Naive thymus-derived CD8-positive, alpha-beta T cell (primary cell): ENCODE measurements around the gene ATP2C1. TPM values are rescaled to one million over a fixed set of nuclear protein-coding genes. Genes with fewer than 3 reads are reported as not detected.
"Not testable (repeated sequence)": the region's sequence is repeated elsewhere in the genome, so short reads cannot be mapped to it uniquely, and the experiment has no call there.

ENCODE experiments used
- ATAC-seq, 2 donors: fragments of 150-1000 bp; cut with Tn5 transposase in 1 of 2; sonication (Bioruptor Pico), chemical (Tn5 transposase) in 1 of 2; 1 replicate in 1 of 2; 2 replicates in 1 of 2; pipeline ENCODE4 v1.10.0; 2021; ENCODE audit warnings: mild to moderate bottlenecking in 2 of 2, moderate library complexity in 2 of 2
- POLR2A ChIA-PET: fragments of 350-600 bp; sonication (Branson Sonifier 250); formaldehyde crosslinking; loops from one replicate; lab custom pipeline; 2021; ENCODE audit warnings: antibody characterized with exemption; lab: Charles Lee
- DNase-seq, 10 donors: peaks; one replicate each; pipeline versions ENCODE4 v3.0.0 to v3.0.0-alpha.2; 2020 to 2022
- H3K27ac Mint-ChIP-seq, 10 donors: one replicate each; pipeline ENCODE4 v1.8.0; 2020 to 2022; ENCODE audit warnings: mild to moderate bottlenecking in 10 of 10, mixed read lengths in 10 of 10, moderate library complexity in 4 of 10, inconsistent platforms in 1 of 10
- H3K27me3 Mint-ChIP-seq, 5 donors: one replicate each; pipeline ENCODE4 v1.8.0; 2021 to 2022; ENCODE audit warnings: mixed read lengths in 5 of 5
- H3K36me3 Mint-ChIP-seq, 3 donors: one replicate each; pipeline ENCODE4 v1.8.0; 2020 to 2022; ENCODE audit warnings: mixed read lengths in 3 of 3, mild to moderate bottlenecking in 2 of 3, inconsistent platforms in 1 of 3
- H3K4me1 Mint-ChIP-seq, 4 donors: one replicate each; pipeline ENCODE4 v1.8.0; 2021 to 2022; ENCODE audit warnings: mixed read lengths in 4 of 4
- H3K4me3 Mint-ChIP-seq, 10 donors: one replicate each; pipeline ENCODE4 v1.8.0; 2020 to 2022; ENCODE audit warnings: mild to moderate bottlenecking in 10 of 10, mixed read lengths in 10 of 10, moderate library complexity in 6 of 10, inconsistent platforms in 1 of 10
- H3K9me3 Mint-ChIP-seq, 9 donors: one replicate each; pipeline ENCODE4 v1.8.0; 2020 to 2022; ENCODE audit warnings: mixed read lengths in 9 of 9, mild to moderate bottlenecking in 3 of 9, inconsistent platforms in 1 of 9, moderate library complexity in 1 of 9
- polyA plus RNA-seq, 3 donors: library from polyadenylated mRNA; unstranded; fragments of 300-500 nt; fragmentation: Illumina TruSeq; gene quantifications; one replicate each; pipeline ENCODE4 v1.2.3, GENCODE V29; 2021
- total RNA-seq, 8 experiments: library from RNA in 2 of 8; stranded (reverse) in 2 of 8; gene quantifications; one replicate each; pipeline ENCODE4 v1.2.3 and lab custom pipeline; 2021 to 2026

The ATP2C1 gene
- total and polyA plus RNA-seq, 5 experiments from 2014 or later = 5.3 to 48.0 (median 9.0) TPM

DNA sequence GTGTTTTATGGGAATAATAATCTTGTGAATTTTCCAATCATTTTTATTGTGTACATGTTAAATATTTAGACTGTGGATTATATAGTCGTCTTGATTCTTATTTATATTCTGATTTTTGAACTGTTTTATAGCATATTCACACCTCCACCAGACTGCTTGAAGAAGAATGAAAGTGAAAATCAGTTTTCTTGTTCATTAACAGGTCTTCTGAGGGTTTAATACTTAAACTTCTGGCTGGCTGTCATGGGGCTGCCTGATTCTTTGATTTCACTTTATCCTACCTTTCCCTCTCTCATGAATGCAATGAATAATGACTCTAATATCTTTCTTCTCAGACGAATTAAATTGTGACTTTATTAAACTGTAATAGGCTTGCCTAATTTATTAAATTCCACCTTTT lies 56.2 kb downstream of the ATP2C1 start:
- H3K4me3 Mint-ChIP-seq = peak overlapping the region in 1 of 10 donors; percentile 19
- no peak for DNase-seq
- H3K27me3 Mint-ChIP-seq = no peaks in the 10 kb centered on the region
- H3K4me1 Mint-ChIP-seq = peaks cover 0 to 4% (median 0%) of the 10 kb centered on the region in 4 donors
- no peak for ATAC-seq
- no peak overlapping the region for H3K27ac Mint-ChIP-seq
- no peaks in the 10 kb centered on the region for H3K9me3 Mint-ChIP-seq
- POLR2A ChIA-PET = no interaction called here
- H3K36me3 Mint-ChIP-seq = peaks cover 18 to 81% (median 36%) of the 10 kb centered on the region in 3 donors

DNA sequence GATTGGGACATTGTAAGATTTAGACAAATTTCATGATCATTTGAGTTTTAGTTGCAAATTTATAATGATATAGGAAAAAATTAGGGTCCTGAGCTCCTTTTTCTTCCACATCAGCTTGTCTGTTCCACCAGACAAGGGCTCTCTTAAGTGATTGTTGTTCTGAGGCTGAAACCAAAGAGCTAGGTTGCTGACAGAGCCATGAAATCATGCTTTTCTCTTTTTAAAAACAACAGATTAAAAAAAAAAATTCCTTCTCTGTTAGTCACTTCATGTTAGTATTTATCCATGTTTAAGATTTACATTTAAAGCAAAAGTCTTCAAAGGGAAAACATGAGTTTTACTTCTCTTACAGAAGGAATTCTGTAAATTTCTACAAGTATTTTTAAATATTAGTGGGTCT lies 56.8 kb downstream of the ATP2C1 start:
- DNase-seq (no peak), ATAC-seq (no peak)
- Mint-ChIP-seq H3K36me3 (peaks cover 15 to 83% (median 33%) of the 10 kb centered on the region in 3 donors), H3K4me1 (peaks cover 0 to 4% (median 0%) of the 10 kb centered on the region in 4 donors), H3K27ac (no peak overlapping the region), H3K27me3 (no peaks in the 10 kb centered on the region), H3K9me3 (no peaks in the 10 kb centered on the region), H3K4me3 (no peak overlapping the region)
- POLR2A ChIA-PET = no interaction called here

DNA sequence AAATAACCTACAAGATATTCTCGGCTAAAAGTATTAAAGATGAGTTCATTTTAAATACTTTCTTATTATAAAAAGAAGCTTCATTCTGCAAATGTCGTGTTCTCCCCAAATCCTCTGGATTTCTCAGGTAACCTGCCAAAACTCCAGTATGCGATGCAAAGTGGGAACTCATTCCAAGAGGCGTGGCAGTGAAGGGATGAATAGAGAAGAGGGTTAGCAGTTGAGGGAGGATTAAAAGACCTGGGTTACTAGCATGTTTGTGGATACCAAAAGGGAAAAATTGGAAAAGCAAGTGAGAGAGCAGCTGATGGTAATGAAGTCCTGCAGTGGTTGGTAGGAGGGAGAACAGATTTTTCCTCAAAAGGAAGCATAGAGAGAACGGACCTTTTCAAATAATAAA lies 61.6 kb downstream of the ATP2C1 start:
- Mint-ChIP-seq H3K4me3 (no peak overlapping the region), H3K4me1 (no peaks in the 10 kb centered on the region), H3K9me3 (no peaks in the 10 kb centered on the region), H3K36me3 (peaks cover 14 to 86% (median 28%) of the 10 kb centered on the region in 3 donors), H3K27ac (peak overlapping the region in 1 of 10 donors; percentile 44), H3K27me3 (no peaks in the 10 kb centered on the region)
- POLR2A ChIA-PET = no interaction called here
- ATAC-seq (no peak), DNase-seq (no peak)

DNA sequence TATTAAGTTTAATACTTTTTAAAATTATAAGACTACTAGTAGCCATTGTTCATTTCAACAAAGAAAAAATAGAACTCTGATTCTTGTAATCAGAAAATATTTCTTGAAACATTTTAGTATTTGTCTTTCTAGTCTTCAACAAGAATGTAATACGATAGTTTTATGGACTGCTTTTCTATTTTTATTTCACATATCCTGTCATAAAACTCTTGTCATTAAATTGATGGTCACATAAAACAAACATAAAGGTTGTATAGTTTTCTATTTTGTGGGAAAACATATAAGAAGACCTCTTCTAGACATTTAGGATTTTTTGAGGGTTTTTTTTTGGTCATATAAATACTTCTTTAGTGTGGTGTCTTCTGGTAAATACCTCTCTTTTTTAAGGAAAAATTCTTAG lies 62.4 kb downstream of the ATP2C1 start:
- DNase-seq (no peak), ATAC-seq (no peak)
- H3K4me3 Mint-ChIP-seq = no peak overlapping the region
- H3K9me3 Mint-ChIP-seq = no peaks in the 10 kb centered on the region
- peaks cover 17 to 88% (median 35%) of the 10 kb centered on the region in 3 donors for H3K36me3 Mint-ChIP-seq
- no peaks in the 10 kb centered on the region for H3K27me3 Mint-ChIP-seq
- no peak overlapping the region for H3K27ac Mint-ChIP-seq
- H3K4me1 Mint-ChIP-seq = no peaks in the 10 kb centered on the region
- POLR2A ChIA-PET = no interaction called here

DNA sequence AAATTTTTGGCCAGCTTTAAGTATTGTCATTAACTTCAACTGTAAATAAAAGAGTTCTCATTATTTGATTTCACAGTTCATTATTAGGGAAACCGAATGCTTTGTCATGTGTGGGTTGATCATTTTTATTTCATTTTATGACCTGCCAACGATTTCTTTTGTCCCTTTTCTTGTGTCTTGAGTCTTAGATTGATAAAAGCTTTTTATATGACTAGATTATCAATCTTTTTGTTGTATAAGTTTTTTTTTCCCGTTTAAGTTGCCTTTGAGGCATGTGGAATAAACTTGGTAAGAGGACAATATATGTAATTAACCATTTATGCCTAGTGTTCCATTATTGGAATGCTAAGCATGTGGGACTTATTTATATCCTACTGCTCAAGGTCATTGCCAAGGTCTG lies 62.8 kb downstream of the ATP2C1 start:
- Mint-ChIP-seq H3K27ac (no peak overlapping the region), H3K4me1 (no peaks in the 10 kb centered on the region), H3K9me3 (no peaks in the 10 kb centered on the region), H3K36me3 (peaks cover 17 to 90% (median 35%) of the 10 kb centered on the region in 3 donors), H3K27me3 (no peaks in the 10 kb centered on the region), H3K4me3 (no peak overlapping the region)
- POLR2A ChIA-PET = no interaction called here
- no peak for ATAC-seq
- no peak for DNase-seq

DNA sequence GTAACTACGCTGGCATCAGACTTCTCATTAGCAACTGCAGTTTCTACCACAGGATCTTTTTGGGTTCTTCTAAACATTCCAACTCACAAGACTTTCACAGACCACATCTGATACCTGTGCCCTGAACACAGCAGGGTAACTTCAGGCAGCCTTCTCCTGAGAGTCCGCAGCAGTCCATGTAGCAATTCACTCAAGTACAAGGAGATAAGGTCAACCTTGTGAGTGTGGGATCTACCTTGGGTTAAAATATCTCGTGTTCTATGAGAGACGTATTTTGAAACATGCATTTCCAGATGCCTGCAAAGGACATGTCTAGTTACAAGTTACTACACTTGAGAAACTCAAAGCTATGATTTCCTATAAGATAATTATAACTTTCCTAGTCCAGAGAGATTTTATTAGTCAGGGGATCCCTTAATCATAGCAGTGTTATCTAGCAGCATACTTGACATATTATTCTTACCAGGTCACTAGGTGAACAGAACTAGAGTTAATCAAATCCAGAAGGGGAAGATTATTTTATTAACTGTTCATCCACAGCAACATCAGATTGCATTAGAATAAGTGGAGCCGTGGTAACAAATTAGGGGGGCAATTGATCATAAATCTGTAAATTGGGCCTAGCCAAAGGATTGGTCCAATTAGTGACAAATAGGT lies 66.4 kb downstream of the ATP2C1 start:
- DNase-seq (no peak), ATAC-seq (no peak)
- Mint-ChIP-seq H3K36me3 (peaks cover 20 to 79% (median 35%) of the 10 kb centered on the region in 3 donors), H3K27ac (no peak overlapping the region), H3K9me3 (no peaks in the 10 kb centered on the region), H3K27me3 (no peaks in the 10 kb centered on the region), H3K4me3 (no peak overlapping the region), H3K4me1 (no peaks in the 10 kb centered on the region)
- POLR2A ChIA-PET = no interaction called here

DNA sequence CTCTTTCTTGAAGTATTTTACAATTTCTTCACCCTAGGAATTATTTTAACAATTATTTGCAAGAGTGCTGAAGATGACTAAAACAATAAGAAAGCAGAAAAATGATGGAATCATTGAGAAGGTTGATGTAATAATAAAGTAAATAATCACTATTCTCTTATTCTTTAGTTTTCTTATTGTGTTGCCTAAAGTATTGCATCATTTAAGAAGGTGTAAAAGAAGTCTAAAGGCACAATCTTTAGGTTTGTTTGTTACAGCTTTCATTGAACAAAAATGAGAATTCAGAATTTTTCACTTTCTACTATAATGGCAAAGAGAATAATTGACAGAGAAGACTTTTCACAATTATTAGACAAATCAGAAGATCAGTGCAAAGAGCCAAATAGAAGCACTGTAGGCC lies 67.6 kb downstream of the ATP2C1 start:
- Mint-ChIP-seq H3K4me1 (no peaks in the 10 kb centered on the region), H3K36me3 (peaks cover 21 to 79% (median 39%) of the 10 kb centered on the region in 3 donors), H3K27ac (no peak overlapping the region), H3K9me3 (no peaks in the 10 kb centered on the region), H3K4me3 (no peak overlapping the region), H3K27me3 (no peaks in the 10 kb centered on the region)
- POLR2A ChIA-PET = no interaction called here
- ATAC-seq (no peak), DNase-seq (no peak)

DNA sequence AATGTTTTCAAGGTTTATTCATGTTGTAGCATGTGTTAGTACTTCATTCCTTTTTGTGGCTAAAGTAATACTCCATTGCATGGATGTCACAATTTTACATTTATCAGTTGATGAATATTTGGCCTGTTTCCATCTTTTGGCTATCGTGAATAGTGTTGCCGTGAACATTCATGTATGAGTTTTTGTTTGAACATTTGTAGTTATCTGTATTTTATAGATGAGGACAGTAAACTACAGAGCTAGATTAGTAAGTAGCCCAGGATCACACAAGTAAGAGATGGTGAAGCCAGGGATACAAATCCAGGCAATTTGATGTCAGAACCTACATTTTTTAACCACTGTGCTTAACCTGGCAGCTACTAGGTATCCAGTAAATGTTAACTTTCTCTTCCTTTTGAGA lies 69.6 kb downstream of the ATP2C1 start:
- no peaks in the 10 kb centered on the region for H3K27me3 Mint-ChIP-seq
- H3K4me3 Mint-ChIP-seq = no peak overlapping the region
- no peak for DNase-seq
- H3K36me3 Mint-ChIP-seq = peaks cover 25 to 78% (median 43%) of the 10 kb centered on the region in 3 donors
- no peak overlapping the region for H3K27ac Mint-ChIP-seq
- POLR2A ChIA-PET = no interaction called here
- no peak for ATAC-seq
- H3K4me1 Mint-ChIP-seq = peaks cover 0 to 2% (median 0%) of the 10 kb centered on the region in 4 donors
- H3K9me3 Mint-ChIP-seq = no peaks in the 10 kb centered on the region

DNA sequence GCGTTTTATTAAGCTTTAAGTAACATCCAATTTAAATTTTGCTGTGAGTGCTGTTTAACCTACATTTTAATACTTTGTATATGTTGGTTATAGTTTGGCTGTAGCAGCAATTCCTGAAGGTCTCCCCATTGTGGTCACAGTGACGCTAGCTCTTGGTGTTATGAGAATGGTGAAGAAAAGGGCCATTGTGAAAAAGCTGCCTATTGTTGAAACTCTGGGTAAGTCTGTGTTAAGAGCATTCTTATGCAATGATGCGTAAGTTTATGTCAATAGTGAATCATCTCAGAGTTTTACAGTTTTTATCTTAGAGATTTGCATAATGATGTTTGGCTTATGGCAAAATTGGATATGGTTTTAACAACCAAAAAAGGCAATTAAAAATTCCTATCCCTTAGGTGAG lies 70.0 kb downstream of the ATP2C1 start:
- Mint-ChIP-seq H3K27me3 (no peaks in the 10 kb centered on the region), H3K27ac (peak overlapping the region in 1 of 10 donors; percentile 61), H3K4me3 (no peak overlapping the region), H3K36me3 (peaks cover 26 to 76% (median 47%) of the 10 kb centered on the region in 3 donors), H3K4me1 (peaks cover 0 to 2% (median 0%) of the 10 kb centered on the region in 4 donors), H3K9me3 (no peaks in the 10 kb centered on the region)
- ATAC-seq (no peak), DNase-seq (no peak)
- POLR2A ChIA-PET = no interaction called here

DNA sequence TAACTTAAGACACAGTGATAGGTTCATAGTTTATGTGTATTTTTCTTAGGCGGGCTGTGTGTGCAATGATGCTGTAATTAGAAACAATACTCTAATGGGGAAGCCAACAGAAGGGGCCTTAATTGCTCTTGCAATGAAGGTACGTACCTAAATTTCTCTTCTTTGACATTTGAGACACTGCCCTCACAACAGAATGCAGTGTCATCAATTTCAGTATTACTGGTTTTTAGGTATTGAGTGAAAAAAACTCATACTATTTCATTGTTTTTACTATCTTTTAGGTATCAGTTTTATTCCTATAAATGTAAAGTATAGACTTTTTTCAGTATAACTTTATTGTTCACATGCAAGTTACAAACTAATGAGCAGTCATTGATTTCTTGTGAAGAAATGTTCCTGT lies 73.4 kb downstream of the ATP2C1 start:
- no peak for ATAC-seq
- H3K36me3 Mint-ChIP-seq = peaks cover 29 to 72% (median 52%) of the 10 kb centered on the region in 3 donors
- H3K27ac Mint-ChIP-seq = no peak overlapping the region

DNA sequence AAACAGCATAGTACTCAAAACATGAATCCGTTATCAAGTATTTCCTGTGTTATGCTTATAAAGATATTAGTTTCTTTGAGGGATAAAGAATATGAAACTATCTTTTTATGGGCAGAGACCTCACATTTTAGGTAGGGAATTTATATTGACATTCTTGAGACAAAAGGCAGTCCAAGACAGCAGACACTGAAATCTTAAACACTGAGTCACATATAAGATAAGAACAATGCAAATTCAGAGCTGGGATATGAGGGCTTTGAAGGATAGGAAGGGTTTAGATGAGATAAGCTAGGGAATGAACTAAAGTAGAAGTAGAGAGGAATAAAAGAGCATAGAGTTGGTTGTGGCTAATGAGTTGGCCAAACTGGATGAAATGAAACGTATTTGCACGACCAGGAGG lies 74.3 kb downstream of the ATP2C1 start:
- Mint-ChIP-seq H3K9me3 (peaks cover 0 to 2% (median 0%) of the 10 kb centered on the region in 9 donors), H3K27me3 (no peaks in the 10 kb centered on the region), H3K27ac (peak overlapping the region in 1 of 10 donors; percentile 9), H3K4me3 (no peak overlapping the region), H3K4me1 (peaks cover 0 to 2% (median 0%) of the 10 kb centered on the region in 4 donors), H3K36me3 (peaks cover 29 to 74% (median 56%) of the 10 kb centered on the region in 3 donors)
- ATAC-seq = no peak
- POLR2A ChIA-PET = no interaction called here
- DNase-seq = no peak

More for the DNA sequence above, 73.4 kb downstream of the ATP2C1 start:
- no peak overlapping the region for H3K4me3 Mint-ChIP-seq
- peaks cover 0 to 2% (median 0%) of the 10 kb centered on the region in 9 donors for H3K9me3 Mint-ChIP-seq
- no peak for DNase-seq
- H3K4me1 Mint-ChIP-seq = peaks cover 0 to 2% (median 0%) of the 10 kb centered on the region in 4 donors
- H3K27me3 Mint-ChIP-seq = no peaks in the 10 kb centered on the region
- POLR2A ChIA-PET = no interaction called here

DNA sequence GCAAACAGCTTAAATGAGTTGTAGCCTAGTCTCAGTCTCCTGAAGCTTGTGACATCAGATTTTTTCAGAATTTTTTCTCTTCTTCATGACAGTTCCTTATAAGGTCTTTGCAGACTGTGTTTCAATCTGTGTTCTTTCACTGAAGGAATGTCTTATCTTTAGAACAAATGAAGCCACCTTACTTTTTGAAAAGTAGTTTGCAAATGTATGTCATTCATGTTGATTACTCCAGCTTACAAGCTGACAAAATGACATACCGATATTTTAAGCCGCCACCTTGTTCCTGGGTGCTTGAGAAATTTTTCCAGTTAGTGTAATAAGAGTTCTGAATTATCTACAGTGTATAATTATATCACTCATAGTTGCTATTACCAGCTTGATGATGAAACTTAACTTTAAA lies 75.7 kb downstream of the ATP2C1 start:
- Mint-ChIP-seq H3K27me3 (no peaks in the 10 kb centered on the region), H3K4me3 (no peak overlapping the region), H3K4me1 (peaks cover 0 to 2% (median 0%) of the 10 kb centered on the region in 4 donors), H3K36me3 (peaks cover 25 to 73% (median 55%) of the 10 kb centered on the region in 3 donors), H3K27ac (no peak overlapping the region), H3K9me3 (peaks cover 0 to 2% (median 0%) of the 10 kb centered on the region in 9 donors)
- POLR2A ChIA-PET = no interaction called here
- ATAC-seq = no peak
- no peak for DNase-seq

DNA sequence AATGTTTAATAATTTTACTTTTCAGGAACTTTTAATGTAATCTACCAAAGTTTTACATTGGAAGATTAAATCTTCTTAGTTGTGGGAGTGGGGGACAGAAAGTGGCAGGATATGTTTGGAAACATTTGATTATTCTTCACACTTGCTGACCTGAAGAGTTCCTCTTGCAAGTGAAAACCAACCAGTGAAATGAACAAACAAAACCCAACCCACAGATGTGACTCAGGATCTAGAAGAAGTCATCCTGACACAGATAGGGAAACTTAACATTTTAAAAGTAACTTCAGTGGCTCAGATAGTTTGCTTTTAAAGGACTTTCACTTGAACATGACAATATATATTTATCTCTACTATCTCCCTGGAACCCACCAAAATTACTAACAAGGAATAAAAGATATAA lies 77.3 kb downstream of the ATP2C1 start:
- Mint-ChIP-seq H3K27me3 (no peaks in the 10 kb centered on the region), H3K4me1 (peaks cover 0 to 2% (median 0%) of the 10 kb centered on the region in 4 donors), H3K36me3 (peaks cover 20 to 74% (median 51%) of the 10 kb centered on the region in 3 donors), H3K9me3 (peaks cover 0 to 2% (median 0%) of the 10 kb centered on the region in 9 donors), H3K27ac (no peak overlapping the region), H3K4me3 (no peak overlapping the region)
- DNase-seq = no peak
- no peak for ATAC-seq
- POLR2A ChIA-PET = no interaction called here

DNA sequence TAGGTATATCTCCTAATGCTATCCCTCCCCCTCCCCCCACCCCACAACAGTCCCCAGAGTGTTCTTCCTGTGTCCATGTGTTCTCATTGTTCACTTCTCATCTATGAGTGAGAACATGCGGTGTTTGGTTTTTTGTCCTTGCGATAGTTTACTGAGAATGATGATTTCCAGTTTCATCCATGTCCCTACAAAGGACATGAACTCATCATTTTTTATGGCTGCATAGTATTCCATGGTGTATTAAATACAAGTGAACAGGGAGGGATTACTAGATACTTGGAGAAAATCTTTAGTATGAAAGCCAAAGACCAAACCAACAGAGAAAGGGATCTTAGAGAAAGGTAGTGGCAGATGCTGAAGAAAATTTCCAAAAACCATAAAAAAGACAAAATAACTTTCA lies 78.7 kb downstream of the ATP2C1 start:
- H3K9me3 Mint-ChIP-seq, H3K4me1 Mint-ChIP-seq, POLR2A ChIA-PET, H3K27me3 Mint-ChIP-seq, DNase-seq, ATAC-seq, H3K27ac Mint-ChIP-seq, H3K4me3 Mint-ChIP-seq: not testable (repeated sequence)
- peaks cover 20 to 76% (median 47%) of the 10 kb centered on the region in 3 donors for H3K36me3 Mint-ChIP-seq
